Endothelial cell of umbilical vein (primary cell): ENCODE data around the gene RBM15B. TPM values are rescaled to one million over a fixed set of nuclear protein-coding genes. Genes with fewer than 3 reads are reported as not detected.

ENCODE experiments used
- BruUV-seq: library from RNA; stranded (reverse); fragments of 400-500 nt; replicated peaks from 2 replicates; lab custom pipeline; 2021; lab: Mats Ljungman, UMichigan
- CTCF ChIA-PET: fragments of 300-600, 350-600 bp; sonication (Branson Sonifier 250); formaldehyde crosslinking; loops from one replicate; lab custom pipeline; 2021; ENCODE audit warnings: antibody characterized with exemption, inconsistent platforms; lab: Charles Lee
- POLR2A ChIA-PET: fragments of 300-600, 350-600 bp; sonication (Branson Sonifier 250); formaldehyde crosslinking; loops from one replicate; lab custom pipeline; 2021; ENCODE audit warnings: antibody characterized with exemption, inconsistent platforms; lab: Charles Lee
- DNase-seq: peaks from one replicate; pipeline ENCODE4 v3.0.0-alpha.2; 2011; ENCODE audit warnings: low read depth, low spot score
- FAIRE-seq: peaks from 2 replicates; lab custom pipeline; 2011; peaks lifted over from hg19 to GRCh38; lab: Jason Lieb, UNC
- H2AFZ ChIP-seq: 2 replicates; pipeline ENCODE4 v1.6.0; 2012; ENCODE audit warnings: low read depth, low read length, control low read depth, inconsistent platforms
- H3K27ac ChIP-seq: 2 replicates; pipeline ENCODE4 v1.5.1; 2011; ENCODE audit warnings: low read depth, mild to moderate bottlenecking, control low read depth, low read length, moderate library complexity; ENCODE audit not compliant: insufficient read depth
- H3K27me3 ChIP-seq, 2 experiments: 2 replicates each; pipeline versions ENCODE4 v1.6.0 to v1.6.1; 2011; ENCODE audit warnings: low read length in 2 of 2, mixed read lengths in 1 of 2; ENCODE audit not compliant: control insufficient read depth in 2 of 2, insufficient read depth in 2 of 2
- H3K36me3 ChIP-seq, 2 experiments: 2 replicates in 1 of 2; 3 replicates in 1 of 2; pipeline ENCODE4 v1.5.1; 2011; ENCODE audit warnings: low read length in 2 of 2, mild to moderate bottlenecking in 1 of 2, moderate library complexity in 1 of 2; ENCODE audit not compliant: control insufficient read depth in 2 of 2, insufficient read depth in 2 of 2; ENCODE audit errors: extremely low read depth in 1 of 2
- H3K4me1 ChIP-seq: 3 replicates; pipeline ENCODE4 v1.5.1; 2011; ENCODE audit warnings: mild to moderate bottlenecking, low read length; ENCODE audit not compliant: control insufficient read depth, insufficient read depth; ENCODE audit errors: extremely low read depth
- H3K4me2 ChIP-seq: 2 replicates; pipeline ENCODE4 v1.6.1; 2011; ENCODE audit warnings: low read length, control low read depth, mixed read lengths; ENCODE audit not compliant: insufficient read depth
- H3K4me3 ChIP-seq, 3 experiments: fragments of 200-600 bp in 1 of 3; sonication (generic), shearing (Covaris generic) in 1 of 3; replicated peaks in 1 of 3; 2 replicates each; pipeline ENCODE4 v1.5.1; 2011 to 2016; ENCODE audit warnings: control low read depth in 3 of 3, low read length in 3 of 3, mild to moderate bottlenecking in 2 of 3, inconsistent platforms in 1 of 3, low read depth in 1 of 3, moderate library complexity in 1 of 3; ENCODE audit not compliant: insufficient read depth in 1 of 3
- H3K79me2 ChIP-seq: 2 replicates; pipeline ENCODE4 v1.6.0; 2012; ENCODE audit warnings: low read length, inconsistent platforms; ENCODE audit not compliant: control insufficient read depth, insufficient read depth
- H3K9ac ChIP-seq: replicated peaks from 2 replicates; pipeline ENCODE3; 2011; ENCODE audit warnings: low read length, control low read depth; ENCODE audit not compliant: insufficient read depth; ENCODE audit errors: extremely low read depth
- H3K9me1 ChIP-seq: replicated peaks from 3 replicates; pipeline ENCODE4 v1.6.0; 2011; ENCODE audit warnings: mild to moderate bottlenecking, low read length; ENCODE audit not compliant: control insufficient read depth, insufficient read depth; ENCODE audit errors: extremely low read depth
- H3K9me3 ChIP-seq: replicated peaks from 2 replicates; pipeline ENCODE4 v1.5.1; 2012; ENCODE audit warnings: low read length, inconsistent platforms; ENCODE audit not compliant: control insufficient read depth, insufficient read depth
- H4K20me1 ChIP-seq: replicated peaks from 2 replicates; pipeline ENCODE3; 2011; ENCODE audit warnings: mild to moderate bottlenecking, low read length; ENCODE audit not compliant: control insufficient read depth, insufficient read depth; ENCODE audit errors: extremely low read depth
- CTCF ChIP-seq, 2 donors: IDR thresholded peaks; 1 replicate in 1 of 2; 2 replicates in 1 of 2; pipeline ENCODE4 v1.5.1; 2011; ENCODE audit warnings: low read length in 2 of 2, mild to moderate bottlenecking in 2 of 2, moderate library complexity in 2 of 2, control low read depth in 1 of 2, inconsistent platforms in 1 of 2, low read depth in 1 of 2; ENCODE audit not compliant: insufficient read depth in 1 of 2; ENCODE audit errors: extremely low read depth in 1 of 2
- EZH2 ChIP-seq: IDR thresholded peaks from 2 replicates; pipeline ENCODE4 v1.6.1; 2012; ENCODE audit warnings: borderline replicate concordance, low read depth, mild to moderate bottlenecking, moderate library complexity, low read length, inconsistent platforms; ENCODE audit not compliant: severe bottlenecking
- FOS ChIP-seq: IDR thresholded peaks from 2 replicates; pipeline ENCODE4 v1.6.1; 2011; ENCODE audit warnings: mild to moderate bottlenecking, low read length, moderate library complexity, borderline replicate concordance; ENCODE audit not compliant: insufficient read depth
- GATA2 ChIP-seq: IDR thresholded peaks from 2 replicates; pipeline ENCODE4 v1.7.0; 2011; ENCODE audit warnings: low read depth, mild to moderate bottlenecking, moderate library complexity, mixed read lengths, low read length; ENCODE audit not compliant: insufficient read length, insufficient read depth
- JUN ChIP-seq: IDR thresholded peaks from 2 replicates; pipeline ENCODE4 v1.6.1; 2011; ENCODE audit warnings: borderline replicate concordance, low read depth; ENCODE audit not compliant: insufficient read length, insufficient read depth
- MAX ChIP-seq: IDR thresholded peaks from 2 replicates; pipeline ENCODE4 v1.6.1; 2011; ENCODE audit not compliant: insufficient read depth, insufficient read length
- MYC ChIP-seq: IDR thresholded peaks from one replicate; pipeline ENCODE4 v1.6.1; 2011; ENCODE audit warnings: mild to moderate bottlenecking, low read depth, low read length
- POLR2A ChIP-seq: IDR thresholded peaks from 2 replicates; pipeline ENCODE4 v1.6.1; 2012; ENCODE audit warnings: low read depth, mild to moderate bottlenecking, control low read depth, low read length
- POLR2AphosphoS5 ChIP-seq: IDR thresholded peaks from 2 replicates; pipeline ENCODE4 v1.6.1; 2012; ENCODE audit warnings: low read depth, mild to moderate bottlenecking, control low read depth, low read length, moderate library complexity; ENCODE audit not compliant: insufficient read depth
- dilution Hi-C: fragments of 300-500 bp; cut with MboI; formaldehyde crosslinking; loops from one replicate; pipeline ENCODE4 v1.15.0; 2019; ENCODE audit warnings: low sequenced_read_pairs; ENCODE audit not compliant: extremely low pct_ligation_motif_present
- intact Hi-C: fragments of 100-400 bp; cut with micrococcal nuclease; formaldehyde crosslinking; loops from one replicate; pipeline ENCODE4 v1.10.0; 2022
- polyA plus RNA-seq, 4 experiments: library from polyadenylated mRNA; depleted of rRNA in 3 of 4; stranded (reverse) in 3 of 4; unstranded in 1 of 4; fragments of >200 nt; gene quantifications; 2 replicates each; pipeline versions ENCODE4 v1.2.1 to v1.2.3, GENCODE V29; 2011 to 2012; ENCODE audit warnings: missing spikeins in 1 of 4
- total RNA-seq: library from RNA; stranded (reverse); gene quantifications from 2 replicates; pipeline ENCODE4 v1.2.3, GENCODE V29; 2021

The RBM15B gene
- total and polyA plus RNA-seq, 2 donors (not counting 3 experiments of a cell fraction or from before 2014, with no cell fraction given): 19.9 to 39.1 TPM

- CTCF ChIA-PET: interaction anchor here (0.9 to 1.6 kb wide), 3 partner anchors 16 to 256 kb away, joined by 3 to 5 read pairs (median 3); no protein-coding TSS in a partner anchor
- Histone ChIP-seq H3K9me3 (no peaks in the 10 kb centered on the region), H3K79me2 (no peaks in the 10 kb centered on the region), H3K4me1 (no peaks in the 10 kb centered on the region), H3K4me3 (no peak overlapping the region), H3K36me3 (no peaks in the 10 kb centered on the region), H3K4me2 (no peak overlapping the region), H3K9me1 (no peaks in the 10 kb centered on the region), H3K9ac (no peak overlapping the region), H3K27ac (no peak overlapping the region), H2AFZ (no peak overlapping the region), H4K20me1 (no peaks in the 10 kb centered on the region), H3K27me3 (no peaks in the 10 kb centered on the region)
- BruUV-seq: no TSS peak
- TF ChIP-seq MYC: no peak
- TF ChIP-seq POLR2AphosphoS5: no peak
- no peak for TF ChIP-seq CTCF (IDR thresholded peaks at IDR 0.05; ENCODE audit: extremely low read depth in 1 of 2, insufficient read depth in 1 of 2, low read depth in 1 of 2, low read length in 2 of 2)
- no peak for TF ChIP-seq POLR2A
- TF ChIP-seq EZH2: no peak
- no peak for TF ChIP-seq GATA2
- no peak for TF ChIP-seq JUN
- no peak for TF ChIP-seq FOS
- no peak for TF ChIP-seq MAX
- no peak for FAIRE-seq
- DNase-seq: no peak
- POLR2A ChIA-PET: no interaction called here
- dilution Hi-C loops (no loop called here), intact Hi-C loops (no loop called here)
Measured at GRCh38 chr3:51355891-51356578, 35.0 kb upstream of the RBM15B start.
